ENCODE measurements around the gene PLA2G2F. TPM values are rescaled to one million over a fixed set of nuclear protein-coding genes. Genes with fewer than 3 reads are reported as not detected.

PLA2G2F gene
- total RNA-seq, 1 donor from 2014 or later, result not detected

- H3K4me1 ChIP-seq, result peaks cover 21% of the 10 kb centered on the region
- no peak for DNase-seq
- H3K36me3 ChIP-seq, result no peaks in the 10 kb centered on the region
- intact Hi-C loops (cut with DNase I), result no loop called here
- ATAC-seq, result no peak
- H3K9me3 ChIP-seq, result no peaks in the 10 kb centered on the region
- TF ChIP-seq CTCF (IDR thresholded peaks at IDR 0.05), result no peak
- no peak overlapping the region for H3K4me3 ChIP-seq
- H3K27ac ChIP-seq, result no peak overlapping the region
- H3K27me3 ChIP-seq (ENCODE audit: low read depth), result peaks cover 8% of the 10 kb centered on the region
These were observed 43.9 kb downstream of the PLA2G2F start for GRCh38 chr1:20183035-20183434.

GRCh38 chr1:20183616-20184271 is 44.6 kb downstream of the PLA2G2F start:
- TF ChIP-seq CTCF (IDR thresholded peaks at IDR 0.05), result no peak
- ATAC-seq (no peak), DNase-seq (no peak)
- H3K4me3 ChIP-seq, result no peak overlapping the region
- H3K27ac ChIP-seq, result no peak overlapping the region
- H3K27me3 ChIP-seq (ENCODE audit: low read depth), result peaks cover 8% of the 10 kb centered on the region
- intact Hi-C loops (cut with DNase I), result no loop called here
- H3K9me3 ChIP-seq, result no peaks in the 10 kb centered on the region
- no peaks in the 10 kb centered on the region for H3K36me3 ChIP-seq
- peaks cover 21% of the 10 kb centered on the region for H3K4me1 ChIP-seq

- intact Hi-C loops (cut with DNase I), result no loop called here
- H3K27ac ChIP-seq, result no peak overlapping the region
- peaks cover 21% of the 10 kb centered on the region for H3K4me1 ChIP-seq
- H3K36me3 ChIP-seq, result no peaks in the 10 kb centered on the region
- H3K27me3 ChIP-seq (ENCODE audit: low read depth), result peaks cover 8% of the 10 kb centered on the region
- no peak for ATAC-seq
- TF ChIP-seq CTCF (IDR thresholded peaks at IDR 0.05), result no peak
- no peaks in the 10 kb centered on the region for H3K9me3 ChIP-seq
- H3K4me3 ChIP-seq, result no peak overlapping the region
- no peak for DNase-seq
These were observed 45.4 kb downstream of the PLA2G2F start for GRCh38 chr1:20184481-20184900.

GRCh38 chr1:20184997-20185833 is 46.1 kb downstream of the PLA2G2F start:
- ATAC-seq (peak; percentile 4 to 16), DNase-seq (no peak)
- peaks cover 8% of the 10 kb centered on the region for H3K27me3 ChIP-seq (ENCODE audit: low read depth)
- H3K36me3 ChIP-seq, result no peaks in the 10 kb centered on the region
- peak overlapping the region; percentile 55 for H3K4me3 ChIP-seq
- peak overlapping the region; percentile 14 for H3K27ac ChIP-seq
- TF ChIP-seq CTCF (IDR thresholded peaks at IDR 0.05), result no peak
- H3K4me1 ChIP-seq, result peaks cover 21% of the 10 kb centered on the region
- no peaks in the 10 kb centered on the region for H3K9me3 ChIP-seq
- intact Hi-C loops (cut with DNase I), result no loop called here

- TF ChIP-seq CTCF (IDR thresholded peaks at IDR 0.05), result no peak
- Histone ChIP-seq H3K9me3 (no peaks in the 10 kb centered on the region), H3K27ac (peak within 1 kb of the TSS; percentile 68), H3K36me3 (no peaks in the 10 kb centered on the region), H3K27me3 (ENCODE audit: low read depth) (peaks cover 8% of the 10 kb centered on the region), H3K4me3 (peak within 1 kb of the TSS; percentile 55), H3K4me1 (peaks cover 21% of the 10 kb centered on the region)
- ATAC-seq (peak; percentile 83 to 88), DNase-seq (peak; percentile 83)
- intact Hi-C loops (cut with DNase I), result no loop called here
These were observed 47.0 kb downstream of the PLA2G2F start, which contains the start of the genes PLA2G2C and UBXN10 for GRCh38 chr1:20185834-20186782. TSS of gene PLA2G2C (minus strand) at chr1:20186518. CDS start at chr1:20177363, 9,155 bp downstream. TSS of gene UBXN10 (plus strand) at chr1:20186096. CDS start at chr1:20190562, 4,466 bp downstream.

All from lower lobe of right lung (tissue), 2 donors.